ENCODE data around the gene VWA7. TPM values are rescaled to one million over a fixed set of nuclear protein-coding genes. Genes with fewer than 3 reads are reported as not detected.
"Not testable (repeated sequence)": the region's sequence is repeated elsewhere in the genome, so short reads cannot be mapped to it uniquely, and the experiment has no call there.

The VWA7 gene
- total RNA-seq, 1 donor from 2014 or later, result 1.8 TPM

DNA sequence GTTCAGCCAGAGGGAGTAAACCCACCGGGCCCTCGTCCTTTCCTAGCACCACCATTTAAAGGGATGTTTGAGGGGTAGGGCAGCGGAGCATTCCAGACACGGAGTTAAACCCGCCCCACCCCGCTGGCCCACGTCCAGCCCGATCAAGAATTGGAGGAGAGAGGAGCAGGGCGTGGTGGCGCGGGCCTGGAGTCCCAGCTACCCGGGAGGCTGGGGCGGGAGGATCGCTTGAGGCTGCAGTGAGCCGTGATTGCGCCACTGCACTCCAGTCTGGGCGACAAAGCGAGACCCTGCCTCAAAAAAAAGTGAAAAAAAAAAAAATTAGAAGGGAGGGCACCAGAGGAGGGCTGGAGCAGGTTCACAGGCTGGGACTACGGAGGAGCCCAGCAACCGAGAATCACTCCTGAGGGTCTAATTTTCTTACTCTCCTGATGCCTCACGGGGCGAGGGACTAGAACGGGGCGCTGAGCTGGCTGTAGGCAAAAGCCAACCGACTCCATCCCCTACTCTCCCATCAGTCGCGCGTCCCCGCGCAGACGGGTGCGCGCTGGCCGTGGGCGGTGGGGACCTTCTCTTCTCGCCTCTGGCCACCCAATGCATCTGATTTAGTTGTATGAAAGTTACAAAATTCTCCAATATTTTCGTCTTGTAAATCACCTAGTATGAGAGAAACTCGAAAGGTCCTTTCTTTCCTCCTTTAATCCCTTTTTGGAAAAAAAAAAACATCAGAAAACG, 44.3 kb upstream of the VWA7 start:
- Mint-ChIP-seq H3K27ac (peak overlapping the region; percentile 96), H3K4me1 (peaks cover 61% of the 10 kb centered on the region), H3K4me3 (peak overlapping the region; percentile 78), H3K27me3 (ENCODE audit: low read depth) (no peaks in the 10 kb centered on the region), H3K9me3 (peaks cover 4% of the 10 kb centered on the region), H3K36me3 (peaks cover 10% of the 10 kb centered on the region)
- TF ChIP-seq, protein P1, sequence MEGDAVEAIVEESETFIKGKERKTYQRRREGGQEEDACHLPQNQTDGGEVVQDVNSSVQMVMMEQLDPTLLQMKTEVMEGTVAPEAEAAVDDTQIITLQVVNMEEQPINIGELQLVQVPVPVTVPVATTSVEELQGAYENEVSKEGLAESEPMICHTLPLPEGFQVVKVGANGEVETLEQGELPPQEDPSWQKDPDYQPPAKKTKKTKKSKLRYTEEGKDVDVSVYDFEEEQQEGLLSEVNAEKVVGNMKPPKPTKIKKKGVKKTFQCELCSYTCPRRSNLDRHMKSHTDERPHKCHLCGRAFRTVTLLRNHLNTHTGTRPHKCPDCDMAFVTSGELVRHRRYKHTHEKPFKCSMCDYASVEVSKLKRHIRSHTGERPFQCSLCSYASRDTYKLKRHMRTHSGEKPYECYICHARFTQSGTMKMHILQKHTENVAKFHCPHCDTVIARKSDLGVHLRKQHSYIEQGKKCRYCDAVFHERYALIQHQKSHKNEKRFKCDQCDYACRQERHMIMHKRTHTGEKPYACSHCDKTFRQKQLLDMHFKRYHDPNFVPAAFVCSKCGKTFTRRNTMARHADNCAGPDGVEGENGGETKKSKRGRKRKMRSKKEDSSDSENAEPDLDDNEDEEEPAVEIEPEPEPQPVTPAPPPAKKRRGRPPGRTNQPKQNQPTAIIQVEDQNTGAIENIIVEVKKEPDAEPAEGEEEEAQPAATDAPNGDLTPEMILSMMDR (IDR thresholded peaks at IDR 0.05; ENCODE audit: unreplicated experiment), result no peak
- peak in 1 of 2 experiments; percentile 57 for DNase-seq (ENCODE audit: low spot score in 2 of 2, unreplicated experiment in 2 of 2)

DNA sequence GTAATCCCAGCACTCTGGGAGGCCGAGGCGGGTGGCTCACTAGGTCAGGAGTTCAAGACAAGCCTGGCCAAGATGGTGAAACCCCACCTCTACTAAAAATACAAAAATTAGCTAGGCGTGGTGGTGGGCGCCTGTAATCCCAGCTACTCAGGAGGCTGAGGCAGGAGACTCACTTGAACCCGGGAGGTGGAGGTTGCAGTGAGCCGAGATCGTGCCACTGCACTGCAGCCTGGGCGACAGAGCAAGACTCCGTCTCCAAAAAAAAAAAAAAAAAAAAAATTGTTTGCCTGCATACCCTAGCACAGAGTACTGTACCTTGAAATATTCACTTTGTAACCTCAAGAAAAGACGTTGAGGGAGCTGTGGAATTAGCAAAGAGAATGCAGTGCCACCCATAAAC, 43.3 kb upstream of the VWA7 start:
- Mint-ChIP-seq H3K36me3 (peaks cover 10% of the 10 kb centered on the region), H3K4me1 (peaks cover 53% of the 10 kb centered on the region), H3K4me3 (peak overlapping the region; percentile 78)
- H3K27me3 Mint-ChIP-seq (ENCODE audit: low read depth); H3K27ac Mint-ChIP-seq; DNase-seq (ENCODE audit: low spot score in 2 of 2, unreplicated experiment in 2 of 2); H3K9me3 Mint-ChIP-seq: not testable (repeated sequence)

DNA sequence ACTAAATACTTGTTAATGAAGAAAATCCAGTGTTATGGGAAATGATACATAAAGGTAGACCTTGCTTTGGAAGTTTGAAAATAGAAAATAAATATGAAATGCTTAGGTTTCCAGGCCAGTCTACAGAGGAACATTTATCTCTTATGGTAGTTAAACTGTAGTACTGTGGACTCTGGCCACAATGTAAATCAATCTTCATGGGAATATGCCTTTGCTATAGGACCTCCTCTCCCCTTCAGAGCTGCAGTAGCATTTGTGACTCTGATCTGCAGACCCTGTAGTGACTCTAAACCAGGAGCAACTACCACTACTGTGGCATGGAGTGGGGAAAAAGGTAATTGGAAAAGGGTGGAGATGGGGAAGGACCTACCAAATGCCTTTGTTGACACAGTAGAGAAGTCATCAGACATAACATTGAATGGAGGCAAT, 42.8 kb upstream of the VWA7 start:
- peak overlapping the region; percentile 22 for H3K4me3 Mint-ChIP-seq

DNA sequence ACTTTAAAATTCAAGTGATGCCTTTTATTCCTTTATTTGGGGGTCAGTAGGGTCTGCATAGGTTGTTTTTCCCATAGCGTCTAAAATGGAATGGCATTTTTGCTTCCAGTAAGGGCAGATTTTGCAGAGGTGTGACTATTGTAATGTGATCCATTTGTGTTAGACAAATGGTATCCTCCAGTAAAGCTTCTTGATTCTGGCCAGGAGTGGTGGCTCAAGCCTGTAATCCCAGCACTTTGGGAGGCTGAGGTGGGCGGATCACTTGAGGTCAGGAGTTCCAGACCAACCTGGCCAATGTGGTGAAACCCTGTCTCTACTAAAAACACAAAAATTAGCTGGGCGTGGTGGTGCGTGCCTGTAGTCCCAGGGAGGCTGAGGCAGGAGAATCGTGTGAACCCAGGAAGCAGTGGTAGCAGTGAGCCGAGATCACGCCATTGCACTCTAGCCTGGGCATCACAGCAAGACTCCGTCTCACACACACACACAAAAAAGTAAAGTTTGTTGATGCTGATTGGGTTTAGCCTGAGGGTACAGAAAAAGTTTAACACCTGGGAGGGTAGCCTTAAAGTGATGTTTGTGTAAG, 40.9 kb upstream of the VWA7 start:
- not testable (repeated sequence) for H3K9me3 Mint-ChIP-seq; DNase-seq (ENCODE audit: low spot score in 2 of 2, unreplicated experiment in 2 of 2); H3K27me3 Mint-ChIP-seq (ENCODE audit: low read depth); H3K27ac Mint-ChIP-seq
- Mint-ChIP-seq H3K4me3 (peak overlapping the region; percentile 28), H3K36me3 (peaks cover 10% of the 10 kb centered on the region), H3K4me1 (peaks cover 52% of the 10 kb centered on the region)

More for the DNA sequence above, 42.8 kb upstream of the VWA7 start:
- DNase-seq (ENCODE audit: low spot score in 2 of 2, unreplicated experiment in 2 of 2), result no peak
- peaks cover 4% of the 10 kb centered on the region for H3K9me3 Mint-ChIP-seq
- H3K4me1 Mint-ChIP-seq, result peaks cover 52% of the 10 kb centered on the region
- peak overlapping the region; percentile 28 for H3K27ac Mint-ChIP-seq
- H3K36me3 Mint-ChIP-seq, result peaks cover 10% of the 10 kb centered on the region
- TF ChIP-seq, protein P1 (IDR thresholded peaks at IDR 0.05; ENCODE audit: unreplicated experiment), result no peak
- no peaks in the 10 kb centered on the region for H3K27me3 Mint-ChIP-seq (ENCODE audit: low read depth)

DNA sequence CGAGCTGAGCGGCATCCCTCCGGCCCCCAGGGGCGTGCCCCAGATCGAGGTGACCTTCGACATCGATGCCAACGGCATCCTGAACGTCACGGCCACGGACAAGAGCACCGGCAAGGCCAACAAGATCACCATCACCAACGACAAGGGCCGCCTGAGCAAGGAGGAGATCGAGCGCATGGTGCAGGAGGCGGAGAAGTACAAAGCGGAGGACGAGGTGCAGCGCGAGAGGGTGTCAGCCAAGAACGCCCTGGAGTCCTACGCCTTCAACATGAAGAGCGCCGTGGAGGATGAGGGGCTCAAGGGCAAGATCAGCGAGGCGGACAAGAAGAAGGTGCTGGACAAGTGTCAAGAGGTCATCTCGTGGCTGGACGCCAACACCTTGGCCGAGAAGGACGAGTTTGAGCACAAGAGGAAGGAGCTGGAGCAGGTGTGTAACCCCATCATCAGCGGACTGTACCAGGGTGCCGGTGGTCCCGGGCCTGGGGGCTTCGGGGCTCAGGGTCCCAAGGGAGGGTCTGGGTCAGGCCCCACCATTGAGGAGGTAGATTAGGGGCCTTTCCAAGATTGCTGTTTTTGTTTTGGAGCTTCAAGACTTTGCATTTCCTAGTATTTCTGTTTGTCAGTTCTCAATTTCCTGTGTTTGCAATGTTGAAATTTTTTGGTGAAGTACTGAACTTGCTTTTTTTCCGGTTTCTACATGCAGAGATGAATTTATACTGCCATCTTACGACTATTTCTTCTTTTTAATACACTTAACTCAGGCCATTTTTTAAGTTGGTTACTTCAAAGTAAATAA, 40.2 kb upstream of the VWA7 start:
- Mint-ChIP-seq H3K36me3 (peaks cover 10% of the 10 kb centered on the region), H3K4me3 (peak overlapping the region; percentile 28), H3K4me1 (peaks cover 47% of the 10 kb centered on the region)
- not testable (repeated sequence) for DNase-seq (ENCODE audit: low spot score in 2 of 2, unreplicated experiment in 2 of 2); H3K9me3 Mint-ChIP-seq; H3K27ac Mint-ChIP-seq; H3K27me3 Mint-ChIP-seq (ENCODE audit: low read depth)

DNA sequence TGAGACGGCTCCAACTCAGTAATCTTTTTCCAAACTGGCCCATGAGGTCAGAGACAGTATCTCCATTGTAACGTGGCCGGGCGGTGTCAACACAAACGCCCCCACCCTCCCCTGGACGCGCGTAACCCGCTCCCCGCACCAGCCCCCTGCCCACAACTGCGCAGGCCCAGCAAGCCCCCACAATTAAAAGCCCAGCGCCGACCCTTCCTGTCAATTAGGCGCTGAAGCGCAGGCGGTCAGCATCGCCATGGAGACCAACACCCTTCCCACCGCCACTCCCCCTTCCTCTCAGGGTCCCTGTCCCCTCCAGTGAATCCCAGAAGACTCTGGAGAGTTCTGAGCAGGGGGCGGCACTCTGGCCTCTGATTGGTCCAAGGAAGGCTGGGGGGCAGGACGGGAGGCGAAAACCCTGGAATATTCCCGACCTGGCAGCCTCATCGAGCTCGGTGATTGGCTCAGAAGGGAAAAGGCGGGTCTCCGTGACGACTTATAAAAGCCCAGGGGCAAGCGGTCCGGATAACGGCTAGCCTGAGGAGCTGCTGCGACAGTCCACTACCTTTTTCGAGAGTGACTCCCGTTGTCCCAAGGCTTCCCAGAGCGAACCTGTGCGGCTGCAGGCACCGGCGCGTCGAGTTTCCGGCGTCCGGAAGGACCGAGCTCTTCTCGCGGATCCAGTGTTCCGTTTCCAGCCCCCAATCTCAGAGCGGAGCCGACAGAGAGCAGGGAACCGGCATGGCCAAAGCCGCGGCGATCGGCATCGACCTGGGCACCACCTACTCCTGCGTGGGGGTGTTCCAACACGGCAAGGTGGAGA, 38.1 kb upstream of the VWA7 start, which contains the start of the genes HSPA1A and HSPA1L:
TSS of gene HSPA1A (plus strand) at position 519 of the 814 bp plus-strand sequence. CDS start at position 733, 214 bp downstream.
TSS of gene HSPA1L (minus strand) at position 259 of the 814 bp plus-strand sequence. CDS start 3,311 bp downstream, outside the sequence.
- Mint-ChIP-seq H3K9me3 (peaks cover 4% of the 10 kb centered on the region), H3K36me3 (peaks cover 10% of the 10 kb centered on the region), H3K4me1 (peaks cover 33% of the 10 kb centered on the region), H3K27ac (peak within 1 kb of the TSS; percentile 100), H3K27me3 (ENCODE audit: low read depth) (no peaks in the 10 kb centered on the region), H3K4me3 (peak within 1 kb of the TSS; percentile 82)
- DNase-seq (ENCODE audit: low spot score in 2 of 2, unreplicated experiment in 2 of 2), result peak; percentile 82 to 89
- TF ChIP-seq, protein P1 (IDR thresholded peaks at IDR 0.05; ENCODE audit: unreplicated experiment), result no peak
